Kidney (tissue), 14 donors: ENCODE measurements around the gene PGAP6. TPM values are rescaled to one million over a fixed set of nuclear protein-coding genes. Genes with fewer than 3 reads are reported as not detected.
"Not testable (repeated sequence)": the region's sequence is repeated elsewhere in the genome, so short reads cannot be mapped to it uniquely, and the experiment has no call there.

Experiments used
- DNase-seq, 5 donors: peaks; one replicate each; pipeline ENCODE4 v3.0.0-alpha.2; 2013 to 2020
- FAIRE-seq: peaks from 2 replicates; lab custom pipeline; 2012; peaks lifted over from hg19 to GRCh38; lab: Jason Lieb, UNC
- H3K27ac ChIP-seq, 2 donors: one replicate each; pipeline ENCODE4 v1.7.0; 2013; ENCODE audit warnings: low read depth in 2 of 2, low read length in 2 of 2, inconsistent platforms in 1 of 2
- H3K27me3 ChIP-seq: one replicate; pipeline ENCODE4 v1.7.1; 2013; ENCODE audit warnings: low read length, inconsistent platforms; ENCODE audit not compliant: control insufficient read depth, insufficient read depth
- H3K36me3 ChIP-seq, 3 donors: one replicate each; pipeline versions ENCODE4 v1.7.0 to v1.7.1; 2013; ENCODE audit warnings: low read length in 3 of 3, control low read depth in 1 of 3, inconsistent platforms in 1 of 3; ENCODE audit not compliant: insufficient read depth in 3 of 3, control insufficient read depth in 2 of 3
- H3K4me1 ChIP-seq, 3 donors: one replicate each; pipeline versions ENCODE4 v1.7.0 to v1.7.1; 2013; ENCODE audit warnings: low read length in 3 of 3, inconsistent platforms in 1 of 3, low read depth in 1 of 3; ENCODE audit not compliant: control insufficient read depth in 2 of 3, insufficient read depth in 2 of 3
- H3K4me3 ChIP-seq, 3 donors: one replicate each; pipeline versions ENCODE4 v1.7.0 to v1.8.1; 2013; ENCODE audit warnings: low read length in 3 of 3, control low read depth in 1 of 3, inconsistent platforms in 1 of 3
- H3K9ac ChIP-seq, 3 donors: one replicate each; pipeline versions ENCODE4 v1.7.0 to v1.7.1; 2013; ENCODE audit warnings: low read length in 3 of 3, control low read depth in 1 of 3, inconsistent platforms in 1 of 3
- H3K9me3 ChIP-seq, 3 donors: one replicate each; pipeline versions ENCODE4 v1.7.0 to v1.7.1; 2013; ENCODE audit warnings: low read length in 3 of 3, control low read depth in 1 of 3, inconsistent platforms in 1 of 3; ENCODE audit not compliant: control insufficient read depth in 2 of 3, insufficient read depth in 1 of 3
- intact Hi-C: fragments of 100-400 bp; cut with DNase I; formaldehyde crosslinking; loops from one replicate; pipeline ENCODE4 v1.11.1; 2022
- polyA plus RNA-seq: library from polyadenylated mRNA; stranded (reverse); fragments of 350-450 nt; fragmentation: Illumina TruSeq; extraction: RNeasy Lipid Tissue Mini Kit (QIAGEN cat#74804); gene quantifications from one replicate; pipeline ENCODE4 v1.2.3, GENCODE V29; 2014; ENCODE audit warnings: low read depth, low replicate concordance; ENCODE audit not compliant: insufficient read depth
- total RNA-seq: library from RNA; stranded (reverse); fragmentation: NEBNext Ultra II Directional; extraction: Animal tissue kit (Norgen Biotek cat#: 25700); gene quantifications from one replicate; pipeline ENCODE4 v1.2.1, GENCODE V29; 2021
- TF ChIP-seq, protein P1 (sequence below): IDR thresholded peaks from 3 replicates; pipeline ENCODE4 v1.5.1; 2012; ENCODE audit warnings: mild to moderate bottlenecking, moderate library complexity, borderline replicate concordance; ENCODE audit not compliant: insufficient read depth; ENCODE audit errors: extremely low read depth
- donor health status: control.
- donor health status: control.
- donor health status: control.
- donor health status: control.
- donor health status: control.
- donor health status: DM: yes; HTN: yes; CAD: no.
- donor health status: Normal renal cell carcinoma (clear cell type).

Gene PGAP6
- total and polyA plus RNA-seq, 2 donors from 2014 or later, result 65.0 to 144 TPM

DNA sequence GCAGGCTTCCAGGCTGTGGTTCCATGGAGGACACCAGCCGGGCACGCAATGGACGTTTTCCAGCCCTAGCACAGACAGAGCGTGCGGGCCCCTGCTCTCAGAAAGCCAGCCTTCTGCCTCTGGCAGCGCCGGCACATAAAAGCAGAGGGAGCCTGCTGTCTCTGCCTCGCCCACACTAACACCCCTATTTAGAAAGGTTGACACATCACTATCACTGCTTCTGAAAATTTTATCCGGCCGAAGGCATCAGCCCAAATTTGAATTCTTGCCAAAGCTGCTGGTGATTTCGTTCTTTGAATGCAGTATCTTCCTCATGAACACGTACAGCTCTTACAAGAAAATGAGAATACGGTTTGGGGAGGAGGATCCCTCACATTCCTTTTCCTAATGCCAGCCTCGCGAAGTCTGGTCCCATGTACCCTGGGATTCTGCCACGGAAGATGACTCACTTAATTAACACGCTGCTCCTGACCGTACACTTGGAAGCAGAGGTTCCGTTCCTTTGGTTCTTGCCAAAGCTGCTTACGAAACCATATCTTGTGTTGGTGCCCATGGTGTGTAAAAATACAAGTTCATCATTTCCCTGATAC is 42.4 kb upstream of the PGAP6 start:
- DNase-seq, result no peak
- H3K9ac ChIP-seq, result peak overlapping the region in 1 of 3 donors; percentile 86
- H3K9me3 ChIP-seq, result no peaks in the 10 kb centered on the region
- intact Hi-C loops, result no loop called here
- no peaks in the 10 kb centered on the region for H3K36me3 ChIP-seq
- H3K4me1 ChIP-seq, result peaks cover 0 to 17% (median 15%) of the 10 kb centered on the region in 3 donors
- FAIRE-seq, result no peak
- TF ChIP-seq, protein P1, sequence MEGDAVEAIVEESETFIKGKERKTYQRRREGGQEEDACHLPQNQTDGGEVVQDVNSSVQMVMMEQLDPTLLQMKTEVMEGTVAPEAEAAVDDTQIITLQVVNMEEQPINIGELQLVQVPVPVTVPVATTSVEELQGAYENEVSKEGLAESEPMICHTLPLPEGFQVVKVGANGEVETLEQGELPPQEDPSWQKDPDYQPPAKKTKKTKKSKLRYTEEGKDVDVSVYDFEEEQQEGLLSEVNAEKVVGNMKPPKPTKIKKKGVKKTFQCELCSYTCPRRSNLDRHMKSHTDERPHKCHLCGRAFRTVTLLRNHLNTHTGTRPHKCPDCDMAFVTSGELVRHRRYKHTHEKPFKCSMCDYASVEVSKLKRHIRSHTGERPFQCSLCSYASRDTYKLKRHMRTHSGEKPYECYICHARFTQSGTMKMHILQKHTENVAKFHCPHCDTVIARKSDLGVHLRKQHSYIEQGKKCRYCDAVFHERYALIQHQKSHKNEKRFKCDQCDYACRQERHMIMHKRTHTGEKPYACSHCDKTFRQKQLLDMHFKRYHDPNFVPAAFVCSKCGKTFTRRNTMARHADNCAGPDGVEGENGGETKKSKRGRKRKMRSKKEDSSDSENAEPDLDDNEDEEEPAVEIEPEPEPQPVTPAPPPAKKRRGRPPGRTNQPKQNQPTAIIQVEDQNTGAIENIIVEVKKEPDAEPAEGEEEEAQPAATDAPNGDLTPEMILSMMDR, result no peak
- H3K4me3 ChIP-seq, result peak overlapping the region in 2 of 3 donors; percentile 76
- H3K27me3 ChIP-seq, result no peaks in the 10 kb centered on the region
- H3K27ac ChIP-seq, result peak overlapping the region in 1 of 2 donors; percentile 95

DNA sequence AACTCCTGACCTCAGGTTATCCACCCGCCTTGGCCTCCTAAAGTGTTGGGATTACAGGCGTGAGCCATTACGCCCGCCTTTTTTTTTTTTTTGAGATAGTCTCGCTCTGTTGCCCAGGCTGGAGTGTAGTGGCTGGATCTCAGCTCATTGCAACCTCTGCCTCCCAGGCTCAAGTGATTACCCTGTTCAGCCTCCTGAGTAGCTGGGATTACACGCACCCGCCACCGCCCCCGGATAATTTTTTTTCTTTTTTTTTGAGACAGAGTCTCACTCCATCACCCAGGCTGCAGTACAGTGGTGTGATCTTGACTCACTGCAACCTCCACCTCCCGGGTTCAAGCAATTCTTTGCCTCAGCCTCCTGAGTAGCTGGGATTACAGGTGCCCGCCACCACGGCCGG is 40.4 kb upstream of the PGAP6 start:
- H3K27ac ChIP-seq, FAIRE-seq, H3K4me3 ChIP-seq, H3K27me3 ChIP-seq, DNase-seq, intact Hi-C loops, H3K9me3 ChIP-seq, H3K9ac ChIP-seq, H3K36me3 ChIP-seq: not testable (repeated sequence)
- peaks cover 0 to 12% (median 8%) of the 10 kb centered on the region in 3 donors for H3K4me1 ChIP-seq

DNA sequence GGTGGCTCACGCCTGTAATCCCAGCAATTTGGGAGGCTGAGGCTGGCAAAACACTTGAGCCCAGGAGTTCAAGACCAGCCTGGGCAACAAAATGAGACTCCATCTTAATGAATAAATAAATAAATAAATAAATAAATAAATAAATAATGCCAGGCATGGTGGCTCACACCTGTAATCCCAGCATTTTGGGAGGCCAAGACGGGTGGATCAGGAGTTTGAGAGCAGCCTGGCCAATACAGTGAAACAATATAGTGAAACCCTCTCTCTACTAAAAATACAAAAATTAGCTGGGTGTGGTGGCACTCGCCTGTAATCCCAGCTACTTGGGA is 33.4 kb upstream of the PGAP6 start:
- FAIRE-seq, H3K9ac ChIP-seq, H3K4me3 ChIP-seq, H3K27ac ChIP-seq, H3K36me3 ChIP-seq, H3K9me3 ChIP-seq, intact Hi-C loops, DNase-seq, H3K27me3 ChIP-seq, H3K4me1 ChIP-seq: not testable (repeated sequence)

DNA sequence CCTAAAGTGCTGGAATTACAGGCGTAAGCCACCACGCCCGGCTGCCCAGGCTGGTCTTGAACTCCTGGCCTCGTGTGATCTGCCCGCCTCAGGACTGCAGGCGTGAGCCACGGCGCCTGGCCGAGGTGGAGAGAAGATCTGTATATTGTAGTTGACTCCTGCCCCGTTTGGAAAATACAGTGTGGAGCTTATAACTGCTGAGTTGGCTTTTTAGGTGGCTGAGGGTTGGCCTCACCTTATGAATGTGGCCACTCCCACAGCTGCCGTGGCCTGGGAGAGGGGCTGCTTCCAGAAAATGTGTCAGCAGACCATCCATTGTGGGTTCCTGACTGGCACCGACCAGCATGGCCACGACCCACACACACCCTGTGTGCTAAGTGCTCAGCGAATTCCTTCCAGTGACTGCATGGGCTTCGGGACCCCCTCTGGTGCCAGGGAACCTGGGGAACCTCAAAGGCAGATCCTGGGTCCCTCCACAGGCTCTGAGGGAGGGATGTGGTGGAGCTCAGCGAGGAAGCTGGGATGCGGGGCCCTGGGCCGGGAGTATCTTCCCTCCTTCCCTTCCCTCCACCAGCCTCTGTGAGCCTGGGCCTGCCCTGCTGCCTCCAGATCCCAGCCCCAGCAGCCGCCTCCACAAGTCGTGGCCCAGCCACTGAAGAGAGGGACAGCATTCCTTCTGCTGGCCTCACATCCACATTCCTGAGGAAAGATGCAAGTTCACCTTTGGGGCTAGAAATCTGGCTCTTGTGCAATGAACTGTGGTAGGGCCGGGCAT is 32.8 kb upstream of the PGAP6 start:
- Histone ChIP-seq H3K4me3 (no peak overlapping the region), H3K4me1 (no peaks in the 10 kb centered on the region), H3K9me3 (no peaks in the 10 kb centered on the region), H3K27ac (no peak overlapping the region), H3K27me3 (no peaks in the 10 kb centered on the region), H3K36me3 (peaks cover 0 to 3% (median 0%) of the 10 kb centered on the region in 3 donors), H3K9ac (no peak overlapping the region)
- intact Hi-C loops, result no loop called here
- TF ChIP-seq, protein P1, result no peak
- no peak for DNase-seq
- FAIRE-seq, result no peak
